Suppressor macrophage (primary cell): ENCODE measurements around the gene AGAP9.
"Not testable (repeated sequence)": the region's sequence is repeated elsewhere in the genome, so short reads cannot be mapped to it uniquely, and the experiment has no call there.

ENCODE experiments used
- DNase-seq, 4 experiments: peaks; one replicate each; pipeline ENCODE4 v3.0.0-alpha.2; 2020 to 2022

AGAP9 gene

DNA sequence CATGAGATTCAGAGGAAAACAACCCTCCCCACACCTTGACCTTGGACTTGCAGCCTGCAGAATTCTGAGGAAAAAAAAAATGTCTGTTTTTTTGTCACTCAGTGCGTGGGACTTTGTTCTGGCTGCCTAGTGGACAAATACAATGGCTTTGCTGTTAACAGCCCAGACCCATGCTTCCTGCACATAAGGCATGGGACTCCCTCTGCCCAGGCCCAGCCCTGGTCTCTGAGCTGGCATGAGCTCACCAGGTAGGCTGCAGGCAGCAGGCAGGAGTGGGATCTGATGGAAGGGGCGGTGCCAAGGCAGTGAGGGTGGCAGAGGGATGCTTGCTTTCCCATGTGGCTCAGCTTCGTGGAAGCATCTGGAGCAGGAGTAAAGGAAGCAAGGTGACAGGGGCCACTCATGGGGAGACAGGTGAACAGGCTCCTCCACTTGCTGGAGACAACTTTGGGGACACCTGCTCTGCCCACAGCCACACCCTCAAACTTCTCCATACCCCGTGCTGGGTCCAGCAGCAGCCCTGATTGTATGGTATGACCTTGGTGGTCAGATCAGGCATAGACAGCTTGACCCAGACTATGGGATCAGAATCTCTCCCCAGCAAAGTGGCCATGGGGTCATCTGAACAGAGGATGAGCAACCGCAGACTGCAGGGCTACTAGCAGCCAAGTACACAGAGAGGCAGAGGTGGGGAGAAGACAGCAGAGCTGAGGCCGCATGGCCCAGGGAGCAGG is 66.5 kb downstream of the AGAP9 start:
- DNase-seq, result no peak

DNA sequence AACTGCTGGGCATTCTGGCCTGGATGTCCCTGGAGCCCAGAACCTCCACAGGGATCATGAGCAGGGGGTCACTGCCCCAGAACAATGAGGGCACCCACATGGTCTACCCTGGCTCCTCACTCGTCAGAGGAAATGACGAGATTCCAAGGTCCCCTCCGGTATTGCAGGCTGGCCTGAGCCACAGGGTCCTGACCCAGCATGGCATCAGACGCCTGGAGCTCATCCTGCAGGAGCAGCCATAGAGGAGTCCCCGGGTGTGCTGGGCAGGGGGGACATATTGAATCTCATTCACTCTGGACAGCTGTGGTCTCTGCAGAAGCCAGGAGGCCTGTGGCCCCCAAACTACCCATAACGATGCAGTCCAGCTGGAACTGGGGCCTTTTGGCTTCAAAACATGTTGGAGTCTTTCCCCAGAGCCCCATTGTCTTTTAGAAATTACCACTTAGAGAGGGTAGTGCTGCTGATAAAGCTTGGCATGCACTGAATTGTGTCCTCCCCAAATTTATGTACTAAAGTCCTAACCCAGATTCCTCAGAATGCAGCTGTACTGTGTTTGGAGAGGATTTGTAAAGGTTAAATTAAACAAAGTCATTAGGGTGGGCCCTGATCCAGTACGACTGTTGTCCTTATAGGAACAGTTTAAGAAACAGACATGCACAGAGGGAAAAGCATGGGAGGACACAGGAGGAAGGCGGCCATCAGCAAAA is 67.2 kb downstream of the AGAP9 start:
- no peak for DNase-seq

DNA sequence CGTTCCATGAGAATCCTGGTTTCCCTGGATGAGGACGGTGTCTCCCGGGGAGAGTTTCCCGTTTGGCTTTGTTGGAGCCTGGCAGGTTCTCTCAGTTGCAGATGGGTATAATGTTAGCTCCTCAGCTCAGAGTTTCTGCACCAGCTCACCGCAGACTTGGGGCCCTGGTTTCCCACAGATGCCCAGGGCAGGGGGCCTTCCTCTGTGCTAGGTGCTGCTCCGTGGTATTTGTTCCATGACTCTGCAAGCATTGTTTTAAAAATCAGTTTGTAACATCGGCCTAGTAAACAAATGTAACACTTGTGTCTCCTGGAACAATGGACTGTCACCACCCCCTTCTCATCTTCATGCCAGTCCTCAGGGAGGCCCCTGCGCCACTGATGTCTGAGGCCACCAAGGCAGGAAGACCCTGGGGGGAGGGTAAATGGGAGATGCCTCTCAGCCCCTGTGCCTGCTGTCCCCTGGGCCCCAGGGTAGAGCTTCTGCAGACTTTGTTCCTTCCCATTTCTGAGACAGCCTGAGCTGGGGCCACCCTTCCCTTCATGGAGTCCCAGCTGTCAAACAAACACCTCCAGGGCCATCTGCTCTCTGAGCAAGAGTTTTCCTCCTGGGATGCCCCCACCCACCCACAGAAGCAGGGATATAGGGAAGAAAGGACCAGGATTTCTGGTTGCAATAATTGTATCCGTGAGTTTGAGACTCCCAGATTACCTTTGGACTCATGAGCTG is 67.9 kb downstream of the AGAP9 start:
- not testable (repeated sequence) for DNase-seq

DNA sequence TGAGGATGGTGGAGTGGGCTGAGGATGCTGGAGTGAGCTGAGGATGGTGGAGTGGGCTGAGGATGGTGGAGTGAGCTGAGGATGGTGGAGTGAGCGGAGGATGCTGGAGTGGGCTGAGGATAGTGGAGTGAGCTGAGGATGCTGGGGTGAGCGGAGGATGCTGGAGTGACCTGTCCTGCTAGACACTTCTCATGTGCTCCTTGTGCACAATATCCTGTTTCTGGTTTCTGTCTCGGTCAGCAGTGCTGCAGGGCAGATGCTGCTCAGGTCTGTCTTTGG is 68.7 kb downstream of the AGAP9 start:
- no peak for DNase-seq

DNA sequence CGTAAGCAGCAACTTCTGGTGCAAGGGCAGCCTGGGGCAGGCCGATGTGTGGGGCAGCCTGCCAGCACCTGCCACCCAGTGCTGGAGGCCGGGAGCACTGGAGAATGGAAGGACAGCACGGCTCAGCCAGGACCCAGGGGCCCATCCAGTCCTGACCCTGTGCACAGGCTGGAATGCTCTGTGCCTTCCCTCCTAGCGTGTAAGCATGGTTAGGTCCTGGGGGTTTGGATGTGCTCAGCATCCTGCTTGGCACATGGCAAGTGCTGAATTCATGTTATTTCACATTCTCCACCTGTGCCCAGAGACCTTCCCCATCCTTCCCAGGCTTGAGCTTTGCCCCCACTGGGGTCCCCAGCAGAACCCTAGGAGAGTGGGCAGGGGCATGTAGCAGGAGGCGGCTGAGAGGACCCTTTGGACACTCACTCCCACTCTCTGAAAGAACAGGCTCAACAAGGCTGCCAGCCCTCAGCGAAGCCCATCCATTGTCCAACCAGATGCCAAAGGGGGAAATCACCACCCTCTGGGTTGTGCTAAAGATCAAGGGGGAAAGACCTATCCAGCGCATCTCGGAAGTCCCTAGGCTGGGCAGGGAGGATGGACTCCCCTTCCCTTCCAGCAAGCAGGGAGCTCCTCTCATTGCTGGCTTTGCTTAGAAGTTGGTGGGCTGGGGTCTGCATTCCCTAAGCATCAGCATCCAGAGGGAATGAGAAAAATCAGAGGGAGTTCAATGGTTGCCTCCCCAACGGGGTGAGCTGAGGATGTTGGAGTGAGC is 69.2 kb downstream of the AGAP9 start:
- no peak for DNase-seq

DNA sequence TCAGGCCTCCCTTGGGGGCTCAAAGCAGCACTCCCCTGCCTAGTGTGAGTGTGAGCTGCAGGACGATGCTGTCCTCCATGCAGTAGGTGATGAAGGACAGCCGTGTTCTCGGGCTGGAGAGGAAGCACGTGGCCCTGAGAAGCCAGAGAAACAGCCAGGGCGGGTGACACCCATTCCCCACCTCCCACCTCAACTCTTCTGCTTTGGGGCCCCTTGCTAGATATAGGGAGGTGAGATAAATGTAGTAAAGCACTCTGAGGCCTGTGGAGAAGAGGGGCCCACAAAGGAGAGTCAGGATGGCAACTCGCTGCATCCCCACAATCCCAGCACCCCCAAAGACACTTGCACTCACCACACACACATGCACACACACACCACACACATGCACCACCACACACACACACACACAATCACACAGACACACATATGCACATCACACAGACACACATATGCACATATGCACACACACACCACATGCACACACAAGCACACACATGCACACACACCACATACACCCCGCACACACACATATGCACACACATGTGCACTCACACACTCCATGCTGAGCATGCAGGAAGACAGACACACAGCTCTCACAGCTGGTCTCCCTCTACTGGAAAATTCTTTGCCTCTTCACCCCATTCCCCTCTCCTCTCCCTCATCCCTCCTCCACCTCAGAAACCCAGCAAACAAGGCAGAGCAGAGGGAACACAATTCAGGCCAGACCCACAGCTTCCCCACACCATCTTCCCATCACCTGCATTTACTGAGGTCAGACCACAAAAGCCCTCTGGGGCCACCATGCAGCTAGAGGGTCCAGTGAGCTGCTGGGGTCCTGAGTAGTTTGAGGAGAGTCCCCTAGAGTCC is 70.1 kb downstream of the AGAP9 start:
- no peak for DNase-seq

DNA sequence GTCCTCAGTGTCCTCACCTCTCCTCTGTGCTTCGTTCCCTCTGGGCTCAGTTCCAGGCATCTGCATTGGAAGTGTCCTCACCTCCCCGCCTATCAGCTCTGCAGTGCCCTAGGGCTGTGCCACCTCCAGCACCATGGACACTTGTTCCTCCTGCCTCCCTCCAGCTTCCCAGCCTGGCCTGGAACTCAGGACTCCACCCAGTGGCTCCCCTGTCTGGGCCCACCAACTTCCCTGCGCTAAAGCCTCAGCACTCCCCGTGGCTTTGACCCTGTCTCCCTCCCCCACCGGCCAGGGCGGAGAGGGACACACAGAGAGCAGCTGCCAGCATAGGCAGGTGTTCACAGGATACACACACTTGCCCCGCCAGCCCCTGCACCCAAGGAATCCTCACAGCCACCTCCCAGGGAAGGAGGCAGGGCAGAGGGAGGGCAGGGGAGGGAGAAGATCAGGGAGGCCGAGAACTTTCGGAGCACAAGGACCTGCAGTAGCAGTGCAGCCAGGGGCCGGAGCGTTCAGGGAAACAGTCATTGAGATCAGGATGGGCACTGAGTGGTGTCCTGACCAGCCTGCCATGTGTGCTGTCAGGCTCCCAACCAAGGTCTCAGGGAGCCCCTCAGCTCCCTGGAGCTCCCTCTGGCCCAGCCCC is 70.8 kb downstream of the AGAP9 start:
- no peak for DNase-seq

DNA sequence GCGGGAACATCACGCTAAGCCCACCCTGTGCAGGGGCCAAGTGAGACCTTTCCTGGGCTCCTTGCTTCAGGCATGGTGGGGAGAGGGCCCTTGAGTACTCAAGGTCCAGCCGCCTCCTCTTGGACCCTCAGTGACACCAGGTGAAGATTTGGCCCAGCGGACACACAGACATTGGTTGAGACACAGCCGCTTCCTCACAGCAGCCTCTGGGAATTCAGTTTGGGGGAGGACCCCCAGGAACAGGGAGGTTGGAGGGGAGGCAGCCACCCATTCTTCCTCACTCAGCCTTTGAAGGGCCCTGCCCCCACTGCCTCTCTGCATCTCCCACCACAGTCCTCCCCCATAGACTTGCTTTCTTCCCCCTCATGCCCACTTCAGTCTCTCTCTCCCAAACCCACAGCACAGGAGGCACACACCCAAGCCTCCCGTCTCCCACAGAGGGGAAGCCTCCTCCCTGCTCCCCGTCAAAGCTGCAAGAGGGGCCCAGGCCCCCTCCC is 71.4 kb downstream of the AGAP9 start:
- no peak for DNase-seq
